Activated CD4-positive, alpha-beta T cell treated with anti-CD3 and anti-CD28 coated beads for 48 hours (primary cell): ENCODE results near the gene MSRB1.

Source experiments
- DNase-seq: peaks from one replicate; pipeline ENCODE4 v3.0.0-alpha.2; 2020

The MSRB1 gene

GRCh38 chr16:1978476-1979120 lies 35.6 kb upstream of the MSRB1 start:
- DNase-seq: no peak

- no peak for DNase-seq
These were observed 34.9 kb upstream of the MSRB1 start for GRCh38 chr16:1977875-1978268.

- no peak for DNase-seq
These were observed 34.2 kb upstream of the MSRB1 start for GRCh38 chr16:1976951-1977874.

GRCh38 chr16:1976216-1976520 lies 33.2 kb upstream of the MSRB1 start:
- DNase-seq: no peak

- DNase-seq: no peak
These were observed 32.6 kb upstream of the MSRB1 start for GRCh38 chr16:1975432-1976215.

GRCh38 chr16:1974157-1975070 lies 31.4 kb upstream of the MSRB1 start:
- no peak for DNase-seq

- DNase-seq: no peak
These were observed 30.6 kb upstream of the MSRB1 start for GRCh38 chr16:1973461-1974156.

GRCh38 chr16:1972490-1972877 lies 29.5 kb upstream of the MSRB1 start:
- DNase-seq: peak; percentile 42

GRCh38 chr16:1971796-1972489 lies 28.9 kb upstream of the MSRB1 start, which contains the start of gene TBL3:
Gene TBL3, plus strand, starts transcription at chr16:1972053. Its CDS starts 112 bp downstream, at chr16:1972165.
- DNase-seq: peak; percentile 97

GRCh38 chr16:1968146-1968953 lies 25.4 kb upstream of the MSRB1 start:
- no peak for DNase-seq

GRCh38 chr16:1966460-1966859 lies 23.5 kb upstream of the MSRB1 start, which contains the start of gene RNF151:
Gene RNF151, plus strand, starts transcription at chr16:1966856. Its CDS starts 26 bp downstream, at chr16:1966882.
- no peak for DNase-seq

GRCh38 chr16:1965396-1966001 lies 22.5 kb upstream of the MSRB1 start:
- DNase-seq: peak; percentile 31

GRCh38 chr16:1964506-1965395 lies 21.8 kb upstream of the MSRB1 start, which contains the start of gene RPS2:
Gene RPS2, minus strand, starts transcription at chr16:1964826. Its CDS starts 201 bp downstream, at chr16:1964625.
- DNase-seq: peak; percentile 99

GRCh38 chr16:1963806-1964505 lies 21.0 kb upstream of the MSRB1 start:
- peak; percentile 55 for DNase-seq

GRCh38 chr16:1962161-1963153 lies 19.5 kb upstream of the MSRB1 start:
- DNase-seq: peak; percentile 26

GRCh38 chr16:1961651-1962067 lies 18.7 kb upstream of the MSRB1 start:
- peak; percentile 59 for DNase-seq
